NCI-H345 treated with DMSO at 0.1 percent for 48 hours (cell line): ENCODE measurements around the gene MAP1LC3C.

ENCODE experiments used
- DNase-seq: peaks from one replicate; lab custom pipeline; 2025; ENCODE audit not compliant: unreplicated experiment; lab: John Stamatoyannopoulos, UW

The MAP1LC3C gene

DNA sequence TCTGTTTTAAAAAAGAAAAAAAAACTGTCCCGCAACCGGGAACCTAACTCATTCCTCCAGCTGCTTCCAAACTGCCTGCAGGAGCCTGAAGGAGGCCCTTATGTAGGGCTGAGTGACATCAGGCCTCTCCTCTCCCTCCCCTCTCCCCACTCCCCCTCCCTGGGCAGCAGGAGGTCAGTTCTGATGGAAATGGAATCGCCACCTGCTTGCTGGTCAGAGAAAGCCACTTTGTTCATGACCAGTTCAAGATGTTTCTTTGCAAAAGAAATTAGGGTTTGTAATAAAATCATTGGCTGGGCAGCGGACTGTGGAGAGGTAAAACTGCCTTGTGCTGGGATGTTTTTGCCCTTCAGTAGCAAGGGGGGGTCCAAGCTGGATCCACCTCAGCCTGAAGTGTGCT is at the start of gene MAP1LC3C:
MAP1LC3C (minus strand) TSS at position 73 of the 400 bp plus-strand sequence. CDS start 90 bp downstream, outside the sequence.
- no peak for DNase-seq

DNA sequence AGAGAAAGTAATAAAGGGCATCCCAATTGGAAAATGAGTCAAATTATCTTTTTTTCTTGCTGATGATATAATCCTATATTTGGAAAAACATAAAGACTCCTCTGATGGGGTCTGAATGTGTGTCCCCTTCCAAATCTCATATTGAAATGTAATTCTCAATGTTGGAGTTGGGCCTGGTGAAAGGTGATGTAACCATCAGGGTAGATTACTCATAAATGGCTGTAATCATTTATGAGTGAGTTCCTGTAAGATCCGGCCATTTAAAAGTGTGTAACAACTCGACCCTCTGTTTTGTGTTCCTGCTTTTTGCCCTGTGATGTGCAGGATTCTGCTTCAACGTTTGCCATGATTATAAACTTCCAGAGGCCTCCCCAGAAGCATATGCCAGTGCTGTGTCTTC is 44.3 kb upstream of the MAP1LC3C start:
- DNase-seq: no peak

DNA sequence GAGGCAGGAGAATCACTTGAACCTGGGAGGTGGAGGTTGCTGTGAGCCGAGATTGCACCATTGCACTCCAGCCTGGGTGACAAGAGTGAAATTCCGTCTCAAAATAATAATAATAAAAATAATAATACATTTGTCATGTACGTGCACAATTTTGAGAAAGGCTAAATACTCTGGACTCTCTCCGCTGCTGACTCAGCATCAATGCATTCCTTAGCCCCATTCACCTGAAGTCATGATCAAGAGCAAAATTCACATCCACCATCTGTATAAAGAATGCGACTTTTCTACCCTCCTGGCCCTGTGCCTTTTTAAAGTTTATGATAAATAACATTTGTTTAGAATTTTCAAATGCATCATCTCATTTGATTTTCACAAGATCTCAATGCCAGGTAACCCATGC is 35.5 kb upstream of the MAP1LC3C start:
- DNase-seq: no peak

DNA sequence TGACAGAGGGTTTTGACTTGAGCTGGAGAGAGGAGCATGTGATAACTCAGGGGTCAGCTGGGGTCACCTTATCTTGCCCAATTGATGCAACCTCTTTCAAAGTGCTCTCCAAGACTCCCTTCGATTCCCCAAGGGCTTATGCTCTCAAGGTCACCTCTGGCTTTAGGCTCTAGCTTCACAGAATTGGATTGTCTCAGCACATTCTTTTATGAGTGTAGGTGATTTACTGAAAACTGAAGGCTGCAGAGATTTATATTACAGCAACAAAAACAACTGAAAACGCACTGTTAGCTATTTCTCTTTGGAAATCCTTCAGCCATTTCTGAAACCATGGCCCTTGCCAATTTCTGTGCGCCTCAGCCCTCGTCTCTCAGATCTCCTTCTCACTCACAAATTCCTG is 34.5 kb upstream of the MAP1LC3C start:
- no peak for DNase-seq

DNA sequence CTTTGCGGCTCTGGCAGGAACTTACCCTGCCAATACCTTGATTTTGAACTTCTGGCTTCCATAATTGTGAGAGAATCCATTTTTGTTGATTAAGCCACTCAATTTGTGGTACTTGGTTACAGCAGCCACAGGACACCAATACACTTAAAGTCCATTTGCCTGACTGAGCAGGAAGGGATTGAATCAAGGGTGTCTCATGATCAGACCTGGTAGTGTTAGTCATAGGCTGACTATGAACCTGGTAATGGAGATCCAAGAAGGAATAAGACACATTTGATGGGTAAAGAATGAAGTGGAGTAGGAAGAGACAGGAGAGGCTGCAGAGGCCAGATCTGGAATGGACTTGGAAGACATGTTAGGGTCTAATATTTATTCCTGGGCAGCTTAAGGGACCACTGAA is 31.2 kb upstream of the MAP1LC3C start:
- DNase-seq: no peak

DNA sequence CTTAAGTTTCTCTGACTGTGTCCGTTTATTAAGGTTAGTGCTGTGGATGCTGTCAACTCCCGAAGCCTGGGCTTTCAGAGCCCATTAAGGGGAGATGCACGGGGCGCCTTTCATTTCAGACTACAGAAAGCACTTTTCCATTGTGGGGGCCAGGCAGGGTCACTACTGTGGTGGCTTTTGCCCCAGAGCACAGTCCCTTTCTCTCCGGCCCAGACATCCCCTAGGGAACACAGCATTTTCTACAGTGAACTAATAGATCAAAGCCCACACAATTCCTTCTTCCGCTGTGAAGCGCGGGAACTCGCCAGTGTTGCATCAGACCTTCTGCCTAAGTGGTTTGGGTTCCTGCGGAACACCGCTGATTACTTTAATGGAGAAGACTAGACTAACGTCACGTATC is 26.8 kb upstream of the MAP1LC3C start:
- no peak for DNase-seq

DNA sequence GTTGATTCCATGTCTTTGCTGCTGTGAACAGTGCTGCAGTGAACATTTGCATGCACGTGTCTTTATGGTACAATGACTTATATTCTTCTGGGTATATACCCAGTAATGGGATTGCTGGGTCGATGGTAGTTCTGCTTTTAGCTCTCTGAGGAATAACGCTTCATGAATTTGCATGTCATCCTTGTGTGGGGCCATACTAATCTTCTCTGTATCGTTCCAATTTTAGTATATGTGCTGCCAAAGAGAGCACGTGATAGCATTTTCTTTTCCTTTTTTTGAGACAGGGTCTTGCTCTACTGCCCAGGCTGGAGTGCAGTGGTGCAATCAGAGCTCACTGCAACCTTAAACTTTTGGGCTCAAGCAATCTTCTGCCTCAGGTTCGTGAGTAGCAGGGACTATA is 24.9 kb upstream of the MAP1LC3C start:
- DNase-seq: no peak

DNA sequence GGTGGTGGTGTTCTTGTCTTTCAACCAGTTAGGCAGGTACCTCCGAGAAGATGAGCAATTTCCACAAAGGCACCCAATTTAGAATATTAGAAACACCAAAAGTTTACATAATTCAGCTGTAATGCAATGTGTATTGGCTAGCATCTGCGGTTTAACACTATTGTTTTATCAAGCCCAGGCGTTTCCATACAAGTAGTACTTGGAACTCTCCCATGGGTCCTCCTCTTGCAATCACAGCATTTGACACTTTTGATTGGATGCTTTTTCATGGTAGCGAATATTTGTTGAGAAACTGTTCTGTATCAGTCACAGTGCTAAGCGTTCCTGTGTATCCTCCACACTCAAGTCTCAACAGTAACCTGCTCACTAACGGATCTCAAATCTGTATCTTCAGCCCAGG is 20.1 kb upstream of the MAP1LC3C start:
- DNase-seq: no peak

DNA sequence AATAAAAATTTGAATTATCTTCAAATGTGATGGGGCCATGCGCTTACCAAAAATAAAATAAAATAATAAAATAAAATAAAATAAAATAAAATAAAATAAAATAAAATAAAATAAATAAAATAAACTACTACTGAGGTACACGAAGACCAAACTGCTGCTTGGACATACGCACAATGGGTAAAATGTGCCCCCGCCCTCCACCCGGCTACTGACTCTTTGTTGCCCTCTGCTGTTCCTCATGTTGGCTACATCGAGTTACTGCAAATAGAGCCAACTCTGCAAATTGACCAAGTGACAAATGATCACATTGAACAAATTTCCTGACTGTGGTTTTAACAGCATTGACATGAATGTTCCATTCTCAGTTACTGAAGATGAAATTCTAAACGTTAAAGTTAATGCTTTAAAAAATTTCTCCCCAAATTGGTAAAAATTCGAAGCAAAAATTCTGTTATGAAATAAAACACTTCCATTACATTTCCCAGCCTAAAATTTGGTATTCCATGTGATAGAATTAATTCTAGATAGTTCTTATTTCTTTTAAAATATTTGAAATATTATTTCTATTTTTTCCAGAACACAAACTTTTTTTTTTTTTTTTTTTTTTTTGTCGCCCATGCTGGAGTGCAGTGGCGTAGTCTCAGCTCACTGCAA is 18.8 kb upstream of the MAP1LC3C start:
- peak; percentile 25 for DNase-seq

DNA sequence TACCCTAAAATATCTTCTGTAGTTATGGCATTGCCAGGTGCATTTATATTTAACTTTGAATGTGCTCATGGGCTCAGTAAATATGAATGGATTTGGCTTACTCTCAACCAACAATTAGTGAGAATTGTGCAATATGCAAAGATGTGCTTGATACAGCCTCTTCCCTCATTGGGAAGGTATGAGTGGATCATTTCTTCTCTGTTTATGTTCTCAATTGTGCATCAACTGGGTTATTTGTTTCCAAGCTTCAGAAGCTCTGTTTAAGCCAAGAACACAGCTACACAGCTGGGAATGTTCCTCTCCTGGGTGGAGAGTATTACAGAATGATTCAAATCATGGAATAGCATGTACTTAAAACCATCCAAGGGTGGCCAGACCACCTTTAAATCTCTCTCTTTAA is 17.6 kb upstream of the MAP1LC3C start:
- no peak for DNase-seq

DNA sequence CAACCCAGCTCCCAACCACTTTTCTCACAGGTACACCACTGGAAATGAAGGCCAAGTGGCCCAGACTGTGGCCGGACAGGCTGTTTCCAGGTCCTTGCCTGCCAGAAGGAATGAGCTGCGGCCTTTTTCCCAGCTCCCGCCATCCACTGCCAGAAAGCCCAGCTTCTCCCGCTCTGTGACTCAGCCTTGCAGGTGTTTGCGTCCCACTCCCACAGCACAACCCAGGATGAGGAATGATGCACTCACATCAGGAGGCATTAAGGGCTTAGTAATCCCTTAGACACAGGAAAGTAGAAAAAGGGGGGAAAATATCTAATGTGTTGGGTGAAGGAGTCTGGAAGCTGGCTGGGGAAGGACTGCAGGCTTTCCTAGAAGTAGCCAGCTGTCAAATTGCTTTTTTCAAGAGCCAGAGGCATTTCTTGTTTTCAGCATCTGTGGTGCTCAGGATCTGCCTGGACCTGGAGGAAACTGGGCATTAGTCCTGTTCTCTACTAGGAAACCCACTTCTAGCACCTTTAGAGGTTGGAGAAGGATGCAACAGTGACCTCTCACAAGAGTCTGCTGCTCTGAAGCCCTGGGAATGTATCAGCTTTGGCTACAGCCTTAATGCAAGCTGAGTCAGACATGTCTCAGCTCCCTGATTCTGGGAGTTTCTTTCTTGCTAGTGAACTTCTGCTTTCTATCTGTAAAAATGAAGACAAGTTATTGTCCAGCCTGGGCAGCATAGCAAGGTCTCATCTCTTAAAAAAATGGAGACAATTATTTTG is 13.2 kb upstream of the MAP1LC3C start:
- no peak for DNase-seq

DNA sequence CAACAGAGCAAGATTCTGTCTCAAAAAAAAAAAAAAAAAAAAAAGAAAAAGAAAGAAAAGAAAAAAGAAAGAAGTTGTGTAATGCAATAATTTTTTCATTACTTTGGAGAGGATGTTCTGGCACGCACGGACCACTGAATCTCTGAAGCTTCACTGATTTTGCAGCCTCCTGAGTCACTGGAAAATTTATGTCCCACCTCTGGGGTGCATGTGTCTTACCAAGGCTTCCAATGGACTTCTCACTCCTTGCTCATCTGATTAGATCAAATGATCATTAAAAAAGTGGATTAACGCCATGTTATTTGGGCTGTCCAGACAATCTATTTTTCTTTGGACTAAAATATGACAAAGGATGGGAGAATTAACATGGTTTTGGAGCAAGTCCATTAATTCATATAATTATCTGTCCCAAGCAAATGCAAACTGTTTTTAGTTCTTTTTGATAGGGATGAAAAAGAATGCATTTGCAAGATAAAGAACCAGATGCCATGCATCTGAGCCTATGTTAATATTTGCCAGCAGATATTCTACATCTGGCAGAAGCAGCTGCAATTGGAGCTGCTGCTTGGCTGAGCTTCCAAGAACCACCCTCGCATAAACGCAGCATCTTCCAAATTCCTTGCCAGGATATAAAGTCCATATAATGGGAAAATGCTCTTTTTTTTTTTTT is 10.1 kb upstream of the MAP1LC3C start:
- no peak for DNase-seq

DNA sequence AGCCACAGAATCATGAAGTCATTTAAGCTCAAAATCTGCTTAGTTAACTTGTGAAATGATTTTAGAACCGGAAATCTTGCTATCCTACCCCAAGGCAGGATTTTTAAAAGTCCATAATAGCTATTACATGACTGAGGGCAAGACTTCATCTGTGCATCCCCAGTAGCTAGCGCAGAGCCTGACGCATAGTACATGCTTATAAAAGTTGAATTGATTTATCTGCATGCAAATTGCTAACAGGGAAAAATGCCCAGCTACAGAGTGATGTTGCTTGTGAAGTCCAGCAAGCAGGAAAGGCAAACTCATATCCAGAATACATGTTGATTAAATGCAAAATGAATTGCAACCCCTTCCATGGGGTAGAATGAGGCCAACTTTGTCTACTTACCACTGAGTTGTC is 8.1 kb upstream of the MAP1LC3C start:
- DNase-seq: no peak

DNA sequence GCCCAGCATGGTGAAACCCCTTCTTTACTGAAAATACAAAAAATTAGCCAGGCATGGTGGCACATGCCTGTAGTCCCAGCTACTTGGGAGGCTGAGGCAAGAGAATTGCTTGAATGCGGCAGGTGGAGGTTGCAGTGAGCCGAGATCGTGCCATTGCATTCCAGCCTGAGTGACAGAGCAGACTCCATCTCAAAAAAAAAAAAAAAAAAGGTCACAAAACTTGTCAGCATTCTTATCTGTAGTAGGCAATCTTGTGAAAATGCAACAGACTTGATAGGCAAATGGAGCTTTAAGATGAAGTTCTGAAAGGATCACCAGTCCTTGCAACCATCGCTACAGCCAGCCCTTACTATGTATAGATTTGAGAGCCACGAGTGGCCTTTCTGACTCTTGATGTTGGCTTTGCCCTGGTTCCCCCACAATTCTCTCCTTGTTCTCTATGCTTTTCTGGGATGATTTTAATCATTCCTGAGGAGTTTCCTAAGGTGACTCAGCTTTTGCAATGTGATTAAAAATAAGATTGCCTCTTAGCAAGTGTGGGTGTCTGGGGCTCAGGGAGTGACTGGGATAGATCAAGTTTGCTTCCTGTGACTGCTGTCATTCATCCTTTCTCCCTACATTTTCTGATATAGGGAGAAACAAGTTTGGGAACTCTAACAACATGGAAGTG is 7.1 kb upstream of the MAP1LC3C start:
- no peak for DNase-seq

DNA sequence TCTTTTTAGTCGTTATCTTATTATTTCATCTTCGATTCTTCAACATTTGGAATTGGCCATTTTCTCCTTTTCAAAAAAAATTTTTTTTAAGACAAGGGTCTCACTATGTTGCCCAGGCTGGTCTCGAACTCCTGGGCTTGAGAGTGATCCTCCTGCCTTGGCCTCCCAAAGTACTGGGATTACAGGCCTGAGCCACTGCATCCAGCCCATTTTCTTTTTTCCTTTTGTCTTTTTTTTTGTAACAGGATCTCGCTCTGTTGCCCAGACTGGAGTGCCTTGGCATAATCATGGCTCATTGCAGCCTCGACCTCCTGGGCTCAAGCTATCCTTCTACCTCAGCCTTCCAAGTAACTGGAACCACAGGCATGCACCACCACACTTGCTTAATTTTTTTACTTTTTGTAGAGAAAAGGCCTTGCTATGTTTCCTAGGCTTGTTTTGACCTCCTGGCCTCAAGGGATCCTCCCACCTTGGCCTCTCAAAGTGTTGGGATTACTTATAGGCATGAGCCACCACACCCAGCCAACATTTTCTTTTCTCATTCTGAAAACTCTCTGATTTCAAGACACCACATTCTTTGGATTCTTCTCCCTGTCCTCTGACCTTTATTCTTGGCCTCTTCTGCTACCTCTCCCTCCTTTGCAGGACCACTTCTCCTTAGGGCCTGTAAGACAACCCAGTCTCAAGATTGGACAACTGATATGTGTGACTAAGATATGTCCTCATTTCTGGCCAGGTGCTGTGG is 6.0 kb upstream of the MAP1LC3C start:
- no peak for DNase-seq

DNA sequence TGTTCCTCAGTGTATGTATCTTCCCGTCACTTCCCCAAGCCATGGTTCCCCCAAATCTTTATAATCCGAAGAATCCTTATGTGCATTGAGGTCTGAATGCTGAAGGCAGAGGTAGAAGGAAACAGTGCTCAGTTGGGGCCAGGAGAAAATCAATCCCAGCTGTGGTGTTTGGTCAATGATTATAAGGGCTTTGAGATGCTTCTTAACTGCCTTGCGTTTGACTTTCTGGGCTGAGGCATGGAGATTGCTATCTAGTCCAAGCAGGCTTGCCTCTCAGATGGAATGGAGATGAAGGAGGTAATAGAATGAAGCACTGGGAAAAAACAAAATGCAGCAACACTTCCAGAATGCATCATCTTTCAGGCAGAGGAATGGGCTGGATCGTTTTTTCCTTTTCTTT is 3.6 kb upstream of the MAP1LC3C start:
- DNase-seq: no peak

DNA sequence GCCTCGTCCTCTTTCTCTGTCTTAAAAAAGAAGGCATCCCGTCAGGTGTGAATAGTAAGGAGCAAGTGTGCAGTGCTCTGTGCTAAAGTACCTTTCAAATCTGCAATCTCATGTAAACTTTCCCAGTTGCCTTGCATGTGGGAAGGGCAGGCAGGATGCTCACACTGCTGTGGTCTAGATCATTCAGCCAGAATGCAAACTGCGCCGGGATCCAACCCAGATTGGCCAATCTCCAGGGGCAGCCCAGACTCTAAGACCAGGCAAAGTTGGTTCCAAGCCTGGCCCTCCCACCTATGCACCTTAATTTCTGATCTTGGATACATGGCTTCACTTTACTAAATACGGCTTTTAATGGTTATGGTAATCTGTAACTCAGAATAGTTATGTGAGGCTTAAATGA is 3.2 kb upstream of the MAP1LC3C start:
- no peak for DNase-seq

DNA sequence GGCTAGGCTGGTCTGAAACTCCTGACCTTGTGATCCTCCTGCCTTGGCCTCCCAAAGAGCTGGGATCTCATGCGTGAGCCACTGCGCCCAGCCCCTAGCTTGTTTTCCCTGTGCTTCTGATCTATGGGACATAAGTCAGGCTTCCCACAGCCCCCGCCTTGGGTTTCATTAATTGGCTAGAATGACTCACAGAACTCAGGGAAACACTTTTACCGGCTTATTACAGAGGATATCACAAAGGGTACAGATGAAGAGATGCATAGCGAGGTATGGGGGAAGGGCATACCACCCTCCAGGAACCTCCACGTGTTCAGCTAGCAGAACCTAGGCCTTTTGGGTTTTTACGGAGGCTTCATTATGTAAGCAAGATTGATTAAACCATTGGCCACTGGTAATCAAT is 1.5 kb upstream of the MAP1LC3C start:
- no peak for DNase-seq

DNA sequence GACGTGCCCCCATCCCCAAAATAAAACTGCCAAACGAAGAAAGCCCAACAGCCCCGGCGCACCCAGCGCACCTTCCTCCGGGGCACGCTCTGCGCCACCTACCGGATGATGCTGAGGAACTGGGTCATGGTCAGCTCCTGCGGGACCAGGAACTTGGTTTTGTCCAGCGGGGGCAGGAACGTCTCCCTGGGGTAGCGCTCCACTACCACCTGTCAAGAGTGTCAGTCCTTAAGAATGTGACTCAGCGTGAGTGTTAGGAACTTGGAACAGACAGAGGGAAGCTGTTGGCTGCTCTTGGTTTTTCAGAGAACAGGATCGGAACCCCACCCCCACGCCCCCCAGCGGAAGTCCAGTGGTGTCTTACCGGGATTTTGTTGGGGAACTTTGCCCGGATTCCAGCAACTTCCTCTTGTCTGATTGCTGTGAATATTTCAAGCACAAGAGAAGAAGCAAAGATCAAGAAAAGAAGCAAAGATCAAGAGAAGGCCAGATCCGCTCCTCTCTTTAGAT is 431 bp downstream of the MAP1LC3C start:
- no peak for DNase-seq

DNA sequence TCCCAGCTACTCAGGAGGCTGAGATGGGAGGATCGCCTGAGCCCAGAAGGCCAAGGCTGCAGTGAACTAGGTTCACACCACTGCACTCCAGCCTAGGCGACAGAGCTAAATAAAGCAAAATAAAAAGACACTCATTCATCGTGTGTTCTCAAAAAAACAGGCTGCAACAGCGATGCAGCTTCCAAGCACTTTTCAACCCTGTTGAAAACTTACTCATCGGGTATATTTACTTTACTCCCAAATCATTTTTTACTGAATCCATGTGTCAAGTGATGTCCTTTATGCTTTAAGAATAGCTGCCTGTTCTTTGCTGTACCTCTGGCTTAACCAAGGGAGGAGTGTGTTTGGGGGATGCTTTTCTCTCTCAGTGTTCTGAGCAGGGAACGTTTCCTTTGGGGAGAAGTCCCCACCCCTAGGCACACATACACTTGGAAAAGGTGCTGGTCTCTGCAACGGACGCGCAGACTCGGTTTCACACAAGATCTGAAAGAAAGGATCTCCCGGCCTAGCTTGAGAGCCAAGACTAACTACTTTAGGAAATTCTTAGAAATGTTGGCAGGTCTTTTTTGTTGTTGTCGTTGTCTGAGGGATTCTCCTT is 1.4 kb downstream of the MAP1LC3C start:
- no peak for DNase-seq
